Testis (tissue), 3 donors: Measurements from ENCODE around the gene ALS2CL. TPM values are rescaled to one million over a fixed set of nuclear protein-coding genes. Genes with fewer than 3 reads are reported as not detected.

Experiments
- DNase-seq: peaks from one replicate; pipeline ENCODE4 v3.0.0-alpha.2; 2019
- H3K27ac ChIP-seq, 2 donors: fragments of 200-600 bp; sonication (generic); one replicate each; pipeline ENCODE4 v1.5.1; 2019
- H3K27me3 ChIP-seq: fragments of 200-600 bp; sonication (generic); one replicate; pipeline ENCODE4 v1.5.1; 2019
- H3K36me3 ChIP-seq: fragments of 200-600 bp; sonication (generic); one replicate; pipeline ENCODE4 v1.5.1; 2017; ENCODE audit warnings: low read depth; ENCODE audit errors: missing control alignments
- H3K4me1 ChIP-seq: fragments of 200-600 bp; sonication (generic); one replicate; pipeline ENCODE4 v1.5.1; 2019
- H3K4me3 ChIP-seq, 2 donors: fragments of 200-600 bp; sonication (generic); one replicate each; pipeline ENCODE4 v1.5.1; 2017 to 2019
- H3K9me3 ChIP-seq: fragments of 200-600 bp; sonication (generic); one replicate; pipeline ENCODE4 v1.5.1; 2017
- CTCF ChIP-seq, 3 experiments: fragments of 450-650 bp in 2 of 3; fragments of 200-600 bp in 1 of 3; sonication (generic) in 1 of 3; IDR thresholded peaks; one replicate each; pipeline ENCODE4 v1.5.1; 2016 to 2019; ENCODE audit warnings: antibody characterized with exemption in 3 of 3, mild to moderate bottlenecking in 2 of 3, moderate library complexity in 1 of 3
- POLR2A ChIP-seq: fragments of 450-650 bp; IDR thresholded peaks from one replicate; pipeline ENCODE4 v1.6.1; 2017; ENCODE audit warnings: antibody characterized with exemption, mild to moderate bottlenecking, moderate library complexity
- WGBS, 2 donors: methylation state at CpG; one replicate each; pipeline ENCODE4 v1.1.5; 2018; 5-methylcytosine and 5-hydroxymethylcytosine counted together
- intact Hi-C: fragments of 100-400 bp; cut with DNase I; formaldehyde crosslinking; loops from one replicate; pipeline ENCODE4 v1.15.1; 2023; ENCODE audit warnings: low total_unique reads
- polyA plus RNA-seq: library from polyadenylated mRNA; stranded (reverse); fragments of 350-450 nt; fragmentation: Illumina TruSeq; extraction: RNeasy Lipid Tissue Mini Kit (QIAGEN cat#74804); gene quantifications from one replicate; pipeline ENCODE4 v1.2.3, GENCODE V29; 2014; ENCODE audit warnings: low read depth, low replicate concordance; ENCODE audit not compliant: insufficient read depth
- total RNA-seq, 2 donors: library from RNA; depleted of rRNA; stranded (reverse); fragments of >200 nt; gene quantifications; one replicate each; pipeline ENCODE4 v1.2.3, GENCODE V29; 2016

ALS2CL gene
- total and polyA plus RNA-seq, 3 donors from 2014 or later, result 4.4 to 11.2 (median 5.4) TPM

- intact Hi-C loops, result no loop called here
- no peaks in the 10 kb centered on the region for H3K36me3 ChIP-seq
- no peak for DNase-seq
- 82 to 83% methylated on average over 3 of the region's 3 CpGs for WGBS, 2 donors
- H3K4me3 ChIP-seq, result no peak overlapping the region
- no peak for TF ChIP-seq POLR2A
- no peak for TF ChIP-seq CTCF (IDR thresholded peaks at IDR 0.05)
- H3K4me1 ChIP-seq, result no peaks in the 10 kb centered on the region
- no peaks in the 10 kb centered on the region for H3K9me3 ChIP-seq
- no peak overlapping the region for H3K27ac ChIP-seq
- H3K27me3 ChIP-seq, result no peaks in the 10 kb centered on the region
Observed at GRCh38 chr3:46640927-46641326, 52.6 kb downstream of the ALS2CL start.

GRCh38 chr3:46639221-46639620, 54.3 kb downstream of the ALS2CL start:
- Histone ChIP-seq H3K27ac (no peak overlapping the region), H3K36me3 (no peaks in the 10 kb centered on the region), H3K9me3 (no peaks in the 10 kb centered on the region), H3K27me3 (no peaks in the 10 kb centered on the region), H3K4me3 (no peak overlapping the region), H3K4me1 (no peaks in the 10 kb centered on the region)
- DNase-seq, result no peak
- no peak for TF ChIP-seq POLR2A
- TF ChIP-seq CTCF (IDR thresholded peaks at IDR 0.05), result no peak
- intact Hi-C loops, result no loop called here

GRCh38 chr3:46634856-46635255, 58.6 kb downstream of the ALS2CL start:
- no peak for TF ChIP-seq CTCF (IDR thresholded peaks at IDR 0.05)
- TF ChIP-seq POLR2A, result no peak
- H3K27ac ChIP-seq, result no peak overlapping the region
- 69 to 74% methylated on average over 3 of the region's 3 CpGs for WGBS, 2 donors
- DNase-seq, result no peak
- H3K4me3 ChIP-seq, result no peak overlapping the region
- H3K9me3 ChIP-seq, result no peaks in the 10 kb centered on the region
- H3K36me3 ChIP-seq, result no peaks in the 10 kb centered on the region
- no peaks in the 10 kb centered on the region for H3K27me3 ChIP-seq
- intact Hi-C loops, result no loop called here
- H3K4me1 ChIP-seq, result no peaks in the 10 kb centered on the region

- TF ChIP-seq CTCF (IDR thresholded peaks at IDR 0.05), result no peak
- TF ChIP-seq POLR2A, result no peak
- no peak overlapping the region for H3K4me3 ChIP-seq
- intact Hi-C loops, result no loop called here
- no peaks in the 10 kb centered on the region for H3K9me3 ChIP-seq
- WGBS, 2 donors, result 68 to 77% methylated on average over 1 of the region's 1 CpG
- H3K27ac ChIP-seq, result no peak overlapping the region
- no peak for DNase-seq
- H3K27me3 ChIP-seq, result no peaks in the 10 kb centered on the region
- no peaks in the 10 kb centered on the region for H3K36me3 ChIP-seq
- no peaks in the 10 kb centered on the region for H3K4me1 ChIP-seq
Observed at GRCh38 chr3:46632792-46633191, 60.7 kb downstream of the ALS2CL start.
